ENCODE measurements around the gene NOP53.

GRCh38 chr19:47768604-47769003 lies 23.3 kb downstream of the NOP53 start:
- TF ChIP-seq CTCF (IDR thresholded peaks at IDR 0.05; ENCODE audit: low read depth, low read length) (no peak), EZH2phosphoT487 (IDR thresholded peaks at IDR 0.05; ENCODE audit: low read depth) (no peak)

All from OCI-LY3 (cell line).